Measurements from ENCODE around the gene MTCL1. TPM values are rescaled to one million over a fixed set of nuclear protein-coding genes. Genes with fewer than 3 reads are reported as not detected.

MTCL1 gene
- total RNA-seq, 2 donors from 2014 or later: 11.2 to 73.1 TPM

- Histone ChIP-seq H3K4me1 (replicated peaks) (no peaks in the 10 kb centered on the region), H3K9me3 (no peaks in the 10 kb centered on the region), H3K4me3 (no peak overlapping the region), H3K36me3 (no peaks in the 10 kb centered on the region), H3K27ac (no peak overlapping the region), H3K27me3 (replicated peaks; ENCODE audit: insufficient read depth) (no peaks in the 10 kb centered on the region)
- DNase-seq (ENCODE audit: low spot score): no peak
- WGBS: 79% methylated on average over 4 of the region's 4 CpGs
- TF ChIP-seq CTCF (IDR thresholded peaks at IDR 0.05) (no peak), POLR2A (IDR thresholded peaks at IDR 0.05) (no peak), POLR2AphosphoS5 (IDR thresholded peaks at IDR 0.05) (no peak)
- intact Hi-C loops (cut with DNase I): no loop called here
Measured at GRCh38 chr18:8791171-8791651, 85.9 kb downstream of the MTCL1 start.

GRCh38 chr18:8792688-8793316 is 87.4 kb downstream of the MTCL1 start:
- Histone ChIP-seq H3K4me1 (replicated peaks) (no peaks in the 10 kb centered on the region), H3K36me3 (no peaks in the 10 kb centered on the region), H3K27me3 (replicated peaks; ENCODE audit: insufficient read depth) (no peaks in the 10 kb centered on the region), H3K4me3 (no peak overlapping the region), H3K9me3 (no peaks in the 10 kb centered on the region), H3K27ac (no peak overlapping the region)
- intact Hi-C loops (cut with DNase I): no loop called here
- no peak for DNase-seq (ENCODE audit: low spot score)
- TF ChIP-seq CTCF (IDR thresholded peaks at IDR 0.05) (no peak), POLR2AphosphoS5 (IDR thresholded peaks at IDR 0.05) (no peak), POLR2A (IDR thresholded peaks at IDR 0.05) (no peak)
- WGBS: 81% methylated on average over 16 of the region's 16 CpGs

- H3K4me3 ChIP-seq: no peak overlapping the region
- H3K4me1 ChIP-seq (replicated peaks): no peaks in the 10 kb centered on the region
- TF ChIP-seq POLR2A (IDR thresholded peaks at IDR 0.05): no peak
- no peak for TF ChIP-seq POLR2AphosphoS5 (IDR thresholded peaks at IDR 0.05)
- TF ChIP-seq CTCF (IDR thresholded peaks at IDR 0.05): no peak
- no peaks in the 10 kb centered on the region for H3K27me3 ChIP-seq (replicated peaks; ENCODE audit: insufficient read depth)
- WGBS: 82% methylated on average over 13 of the region's 13 CpGs
- no peak for DNase-seq (ENCODE audit: low spot score)
- H3K27ac ChIP-seq: no peak overlapping the region
- no peaks in the 10 kb centered on the region for H3K9me3 ChIP-seq
- intact Hi-C loops (cut with DNase I): no loop called here
- H3K36me3 ChIP-seq: no peaks in the 10 kb centered on the region
Measured at GRCh38 chr18:8793445-8794155, 88.2 kb downstream of the MTCL1 start.

- intact Hi-C loops (cut with DNase I): no loop called here
- H3K4me3 ChIP-seq: no peak overlapping the region
- H3K27me3 ChIP-seq (replicated peaks; ENCODE audit: insufficient read depth): no peaks in the 10 kb centered on the region
- WGBS: 92% methylated on average over 12 of the region's 12 CpGs
- H3K9me3 ChIP-seq: no peaks in the 10 kb centered on the region
- no peak overlapping the region for H3K27ac ChIP-seq
- H3K36me3 ChIP-seq: no peaks in the 10 kb centered on the region
- no peaks in the 10 kb centered on the region for H3K4me1 ChIP-seq (replicated peaks)
- TF ChIP-seq POLR2A (IDR thresholded peaks at IDR 0.05) (no peak), POLR2AphosphoS5 (IDR thresholded peaks at IDR 0.05) (no peak), CTCF (IDR thresholded peaks at IDR 0.05) (no peak)
- no peak for DNase-seq (ENCODE audit: low spot score)
Measured at GRCh38 chr18:8794156-8794933, 89.0 kb downstream of the MTCL1 start.
